ENCODE measurements around the gene HOGA1. TPM values are rescaled to one million over a fixed set of nuclear protein-coding genes. Genes with fewer than 3 reads are reported as not detected.
"Not testable (repeated sequence)": the region's sequence is repeated elsewhere in the genome, so short reads cannot be mapped to it uniquely, and the experiment has no call there.

The HOGA1 gene
- total and polyA plus RNA-seq, 8 donors: 7.2 to 20.5 (median 9.5) TPM

GRCh38 chr10:97644936-97645335 is 60.7 kb downstream of the HOGA1 start:
- no peak for TF ChIP-seq CTCF (IDR thresholded peaks at IDR 0.05)
- no peak for FAIRE-seq
- Histone ChIP-seq H3K36me3 (peaks cover 0 to 4% (median 0%) of the 10 kb centered on the region in 3 donors), H3K9me3 (no peaks in the 10 kb centered on the region), H3K27ac (no peak overlapping the region), H3K4me1 (peaks cover 8 to 9% (median 8%) of the 10 kb centered on the region in 3 donors), H3K27me3 (no peaks in the 10 kb centered on the region), H3K4me3 (no peak overlapping the region)
- WGBS, 2 donors: 95 to 96% methylated on average over 4 of the region's 4 CpGs
- intact Hi-C loops (cut with DNase I): no loop called here
- ATAC-seq: no peak
- DNase-seq: no peak

GRCh38 chr10:97647556-97647955 is 63.4 kb downstream of the HOGA1 start:
- no peak overlapping the region for H3K27ac ChIP-seq
- no peaks in the 10 kb centered on the region for H3K27me3 ChIP-seq
- ATAC-seq (peak in 2 of 4 donors; percentile 12 to 14), DNase-seq (no peak), FAIRE-seq (no peak)
- H3K36me3 ChIP-seq: peaks cover 0 to 12% (median 0%) of the 10 kb centered on the region in 3 donors
- intact Hi-C loops (cut with DNase I): no loop called here
- no peaks in the 10 kb centered on the region for H3K4me1 ChIP-seq
- WGBS, 2 donors: 75 to 76% methylated on average over 1 of the region's 1 CpG
- no peak for TF ChIP-seq CTCF (IDR thresholded peaks at IDR 0.05)
- no peaks in the 10 kb centered on the region for H3K9me3 ChIP-seq
- H3K4me3 ChIP-seq: no peak overlapping the region

GRCh38 chr10:97648562-97649404 is 64.6 kb downstream of the HOGA1 start:
- 83 to 88% methylated on average over 5 of the region's 5 CpGs for WGBS, 2 donors
- intact Hi-C loops (cut with DNase I): no loop called here
- FAIRE-seq (no peak), ATAC-seq (peak in 3 of 4 donors; percentile 47 to 85 (median 84)), DNase-seq (peak in 1 of 6 donors; percentile 38)
- no peaks in the 10 kb centered on the region for H3K27me3 ChIP-seq
- H3K9me3 ChIP-seq: no peaks in the 10 kb centered on the region
- no peak for TF ChIP-seq CTCF (IDR thresholded peaks at IDR 0.05)
- H3K36me3 ChIP-seq: peaks cover 0 to 12% (median 0%) of the 10 kb centered on the region in 3 donors
- no peaks in the 10 kb centered on the region for H3K4me1 ChIP-seq
- peak overlapping the region in 2 of 4 donors; percentile 53 to 68 for H3K27ac ChIP-seq
- H3K4me3 ChIP-seq: no peak overlapping the region

- FAIRE-seq; ATAC-seq; H3K9me3 ChIP-seq; intact Hi-C loops (cut with DNase I); H3K4me3 ChIP-seq; H3K36me3 ChIP-seq; DNase-seq; H3K4me1 ChIP-seq; H3K27me3 ChIP-seq: not testable (repeated sequence)
- 91 to 94% methylated on average over 4 of the region's 4 CpGs for WGBS, 2 donors
- peak overlapping the region in 2 of 4 donors; percentile 17 to 68 for H3K27ac ChIP-seq
Observed at GRCh38 chr10:97649405-97649750, 65.2 kb downstream of the HOGA1 start.

- DNase-seq: no peak
- Histone ChIP-seq H3K27ac (peak overlapping the region in 1 of 4 donors; percentile 68), H3K9me3 (no peaks in the 10 kb centered on the region), H3K4me1 (no peaks in the 10 kb centered on the region), H3K36me3 (peaks cover 0 to 7% (median 0%) of the 10 kb centered on the region in 3 donors), H3K4me3 (no peak overlapping the region), H3K27me3 (no peaks in the 10 kb centered on the region)
- no peak for FAIRE-seq
- peak in 1 of 4 donors; percentile 18 for ATAC-seq
- 77% methylated on average over 3 of the region's 3 CpGs for WGBS, 2 donors
- TF ChIP-seq CTCF (IDR thresholded peaks at IDR 0.05): no peak
- intact Hi-C loops (cut with DNase I): no loop called here
Observed at GRCh38 chr10:97650726-97651125, 66.5 kb downstream of the HOGA1 start.

All from pancreas (tissue), 10 donors.